ENCODE results near the gene SNW1.
A peak's percentile ranks its signal among the peaks of the same experiment; 100 is the strongest.

Gene SNW1

DNA sequence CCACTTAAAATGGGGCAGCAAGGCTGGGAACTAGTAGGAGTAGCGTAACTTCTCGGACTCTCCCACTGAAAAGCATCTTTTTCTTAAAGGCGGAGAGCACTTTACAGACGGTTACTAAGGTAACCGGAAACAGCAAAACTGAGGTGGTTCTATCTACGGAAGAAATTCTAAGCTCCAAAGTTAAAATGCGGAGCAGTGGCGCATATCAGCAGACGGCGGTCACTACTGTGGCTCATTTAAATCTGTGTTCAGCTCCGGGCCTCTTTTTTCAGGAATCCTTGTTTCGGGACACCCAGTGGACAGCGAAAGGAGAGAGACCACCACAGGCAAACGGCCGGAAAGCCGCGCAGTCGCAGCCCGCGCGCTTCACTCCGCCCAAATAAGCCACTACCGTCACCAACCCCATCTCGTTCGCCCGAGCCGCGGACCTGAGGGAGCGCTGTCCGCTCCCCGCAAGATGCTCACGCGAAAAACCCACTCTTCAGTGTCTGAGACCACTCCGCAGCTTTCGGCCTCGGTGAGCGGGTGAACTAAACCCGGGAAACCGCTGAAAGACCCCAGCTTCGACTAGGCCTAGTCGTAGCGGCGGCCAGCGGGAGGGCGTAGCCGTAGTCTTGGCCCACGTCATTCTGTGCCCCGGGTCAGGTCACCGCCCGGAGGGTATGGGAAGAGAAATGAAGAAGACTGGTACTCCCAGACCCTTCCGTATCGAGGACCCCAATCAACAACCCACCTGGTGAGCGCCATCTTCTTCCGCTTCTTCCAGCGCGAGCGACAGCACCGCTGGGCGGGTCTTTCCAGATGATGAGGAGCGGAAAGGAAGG, at the start of gene SNW1:
Gene SNW1, minus strand, starts transcription at position 776 of the 824 bp plus-strand sequence. Its CDS starts 29 bp downstream, at position 747.
- TF ChIP-seq, protein P1, sequence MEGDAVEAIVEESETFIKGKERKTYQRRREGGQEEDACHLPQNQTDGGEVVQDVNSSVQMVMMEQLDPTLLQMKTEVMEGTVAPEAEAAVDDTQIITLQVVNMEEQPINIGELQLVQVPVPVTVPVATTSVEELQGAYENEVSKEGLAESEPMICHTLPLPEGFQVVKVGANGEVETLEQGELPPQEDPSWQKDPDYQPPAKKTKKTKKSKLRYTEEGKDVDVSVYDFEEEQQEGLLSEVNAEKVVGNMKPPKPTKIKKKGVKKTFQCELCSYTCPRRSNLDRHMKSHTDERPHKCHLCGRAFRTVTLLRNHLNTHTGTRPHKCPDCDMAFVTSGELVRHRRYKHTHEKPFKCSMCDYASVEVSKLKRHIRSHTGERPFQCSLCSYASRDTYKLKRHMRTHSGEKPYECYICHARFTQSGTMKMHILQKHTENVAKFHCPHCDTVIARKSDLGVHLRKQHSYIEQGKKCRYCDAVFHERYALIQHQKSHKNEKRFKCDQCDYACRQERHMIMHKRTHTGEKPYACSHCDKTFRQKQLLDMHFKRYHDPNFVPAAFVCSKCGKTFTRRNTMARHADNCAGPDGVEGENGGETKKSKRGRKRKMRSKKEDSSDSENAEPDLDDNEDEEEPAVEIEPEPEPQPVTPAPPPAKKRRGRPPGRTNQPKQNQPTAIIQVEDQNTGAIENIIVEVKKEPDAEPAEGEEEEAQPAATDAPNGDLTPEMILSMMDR (IDR thresholded peaks at IDR 0.05; ENCODE audit: extremely low read depth, insufficient read depth, missing control alignments) = no peak
- in situ Hi-C loops (cut with MboI; ENCODE audit: low pct_unique_long_range_greater_than_20kb, low sequenced_read_pairs, unreplicated experiment) = no loop called here
- DNase-seq (ENCODE audit: low spot score) = peak; percentile 92

DNA sequence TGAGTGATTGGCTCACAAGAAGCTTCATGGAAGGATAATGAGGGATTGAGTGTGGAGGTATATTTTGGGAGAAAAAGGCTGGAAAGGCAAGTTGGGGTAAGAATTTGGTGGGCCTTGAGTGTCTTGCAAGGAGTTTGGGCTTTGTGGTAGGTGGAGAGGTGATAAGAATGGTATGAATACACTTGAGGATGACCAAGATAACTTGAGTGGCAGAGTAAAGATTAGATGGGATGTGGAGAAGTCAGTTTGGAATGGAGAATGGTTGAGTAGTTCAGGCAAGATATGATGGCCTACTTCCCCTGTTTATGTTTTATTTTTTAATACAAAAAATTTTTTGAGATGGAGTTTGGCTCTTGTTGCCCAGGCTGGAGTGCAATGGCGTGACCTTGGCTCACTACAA, 48.1 kb upstream of the SNW1 start:
- in situ Hi-C loops (cut with MboI; ENCODE audit: low pct_unique_long_range_greater_than_20kb, low sequenced_read_pairs, unreplicated experiment) = no loop called here
- TF ChIP-seq, protein P1 (IDR thresholded peaks at IDR 0.05; ENCODE audit: extremely low read depth, insufficient read depth, missing control alignments) = no peak
- DNase-seq (ENCODE audit: low spot score) = no peak

DNA sequence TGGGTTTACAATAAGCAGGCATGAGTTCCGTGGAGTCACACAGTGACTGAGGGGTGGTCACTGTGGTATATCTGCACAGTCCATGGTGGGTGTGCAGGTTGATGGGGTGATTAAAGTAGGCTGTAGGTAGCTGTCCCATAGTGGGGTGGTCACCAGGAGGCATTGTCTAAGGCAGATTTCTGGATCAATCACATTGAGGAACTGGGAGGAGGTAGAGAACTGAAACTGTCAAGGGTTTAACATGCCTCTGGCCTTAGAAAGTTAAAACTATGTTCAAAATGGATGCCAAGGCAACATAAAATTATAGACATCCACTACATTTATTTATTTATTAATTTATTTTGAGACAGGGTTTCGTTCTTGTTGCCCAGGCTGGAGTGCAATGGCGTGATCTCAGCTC, 47.3 kb upstream of the SNW1 start:
- TF ChIP-seq, protein P1 (IDR thresholded peaks at IDR 0.05; ENCODE audit: extremely low read depth, insufficient read depth, missing control alignments) = no peak
- DNase-seq (ENCODE audit: low spot score) = no peak
- in situ Hi-C loops (cut with MboI; ENCODE audit: low pct_unique_long_range_greater_than_20kb, low sequenced_read_pairs, unreplicated experiment) = no loop called here

DNA sequence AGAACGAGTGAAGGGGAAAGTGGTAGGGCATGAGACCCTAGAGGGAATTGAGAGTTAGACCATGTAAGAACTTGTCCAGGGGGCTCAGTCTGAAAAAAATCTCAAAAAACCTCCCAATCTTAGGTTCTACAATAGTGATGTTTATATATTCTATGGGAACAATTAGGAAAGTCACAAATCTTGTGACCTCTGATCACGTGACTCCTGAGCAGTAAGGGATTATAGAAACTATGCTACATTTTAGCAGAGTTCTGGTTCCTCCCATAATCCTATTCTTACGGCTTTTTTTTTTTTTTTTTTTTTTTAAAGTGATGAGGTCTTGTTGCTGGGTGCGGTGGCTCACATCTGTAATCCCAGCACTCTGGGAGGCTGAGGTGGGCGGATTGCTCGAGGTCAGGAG, 44.8 kb upstream of the SNW1 start:
- TF ChIP-seq, protein P1 (IDR thresholded peaks at IDR 0.05; ENCODE audit: extremely low read depth, insufficient read depth, missing control alignments) = no peak
- DNase-seq (ENCODE audit: low spot score) = no peak
- in situ Hi-C loops (cut with MboI; ENCODE audit: low pct_unique_long_range_greater_than_20kb, low sequenced_read_pairs, unreplicated experiment) = no loop called here

DNA sequence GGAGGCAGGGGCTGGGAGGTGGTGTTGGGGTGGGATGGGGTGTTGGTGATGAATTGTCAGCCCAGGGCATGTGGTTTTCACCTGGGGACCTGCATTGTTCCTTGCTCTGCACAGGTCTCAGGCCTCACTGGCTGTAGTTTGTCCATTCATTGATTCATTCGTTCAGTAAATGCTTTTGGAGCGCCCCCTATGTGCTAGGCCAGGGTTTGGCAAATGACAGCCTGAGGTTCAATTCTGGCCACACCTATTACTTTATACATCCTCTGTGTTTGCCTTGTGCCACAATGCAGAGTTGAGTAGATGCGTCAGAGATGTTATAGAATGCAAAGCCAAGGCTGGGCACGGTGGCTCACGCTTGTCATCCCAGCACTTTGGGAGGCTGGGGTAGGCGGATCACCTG, 43.6 kb upstream of the SNW1 start:
- TF ChIP-seq, protein P1 (IDR thresholded peaks at IDR 0.05; ENCODE audit: extremely low read depth, insufficient read depth, missing control alignments) = peak; percentile 69
- DNase-seq (ENCODE audit: low spot score) = peak; percentile 61
- in situ Hi-C loops (cut with MboI; ENCODE audit: low pct_unique_long_range_greater_than_20kb, low sequenced_read_pairs, unreplicated experiment) = no loop called here

DNA sequence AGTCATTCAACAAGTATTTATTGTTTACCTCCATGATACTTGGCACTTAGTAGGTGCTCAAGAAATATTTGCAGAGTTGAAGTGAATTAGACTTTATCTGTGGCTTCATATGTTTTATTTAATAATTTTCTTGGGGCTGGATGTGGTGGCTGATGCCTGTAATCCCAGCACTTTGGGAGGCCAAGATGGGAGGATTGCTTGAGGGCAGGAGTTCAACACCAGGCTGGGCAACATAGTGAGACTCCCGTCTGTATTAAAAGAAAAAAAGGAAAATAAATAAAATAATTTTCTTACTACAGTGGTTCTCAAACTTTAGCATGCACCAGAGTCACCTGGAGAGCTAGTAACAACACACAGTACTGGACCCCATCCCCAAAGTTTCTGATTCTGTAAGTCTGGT, 39.9 kb upstream of the SNW1 start:
- no peak for DNase-seq (ENCODE audit: low spot score)
- in situ Hi-C loops (cut with MboI; ENCODE audit: low pct_unique_long_range_greater_than_20kb, low sequenced_read_pairs, unreplicated experiment) = no loop called here
- TF ChIP-seq, protein P1 (IDR thresholded peaks at IDR 0.05; ENCODE audit: extremely low read depth, insufficient read depth, missing control alignments) = no peak
